Mesothelial cell of epicardium (in vitro differentiated cells): ENCODE results near the gene BAX. TPM values are rescaled to one million over a fixed set of nuclear protein-coding genes. Genes with fewer than 3 reads are reported as not detected.
A peak's percentile ranks its signal among the peaks of the same experiment; 100 is the strongest.
"Not testable (repeated sequence)": the region's sequence is repeated elsewhere in the genome, so short reads cannot be mapped to it uniquely, and the experiment has no call there.

Experiments used
- DNase-seq, 2 experiments: peaks; one replicate each; pipeline ENCODE4 v3.0.0; 2021; ENCODE audit warnings: low spot score in 2 of 2; ENCODE audit not compliant: unreplicated experiment in 2 of 2
- H3K27ac Mint-ChIP-seq: 2 replicates; pipeline ENCODE4 v1.8.0; 2021; ENCODE audit warnings: mixed read lengths
- H3K27me3 Mint-ChIP-seq: 2 replicates; pipeline ENCODE4 v1.8.0; 2021; ENCODE audit warnings: low read depth, mixed read lengths
- H3K36me3 Mint-ChIP-seq: 2 replicates; pipeline ENCODE4 v1.8.0; 2021; ENCODE audit warnings: mixed read lengths
- H3K4me1 Mint-ChIP-seq: 2 replicates; pipeline ENCODE4 v1.8.0; 2021; ENCODE audit warnings: mixed read lengths
- H3K4me3 Mint-ChIP-seq: 2 replicates; pipeline ENCODE4 v1.8.0; 2021; ENCODE audit warnings: mild to moderate bottlenecking, moderate library complexity, mixed read lengths
- H3K9me3 Mint-ChIP-seq: 2 replicates; pipeline ENCODE4 v1.8.0; 2021; ENCODE audit warnings: mixed read lengths
- CTCF ChIP-seq: fragments of 200-600 bp; sonication (generic); IDR thresholded peaks from one replicate; pipeline ENCODE4 v1.5.0; 2021; ENCODE audit warnings: antibody characterized with exemption; ENCODE audit not compliant: unreplicated experiment
- total RNA-seq: library from RNA; stranded (reverse); gene quantifications from 3 replicates; pipeline ENCODE4 v1.2.1, GENCODE V29; 2021

BAX gene
- total RNA-seq, 1 donor from 2014 or later, result 119 TPM

GRCh38 chr19:48913114-48913889 lies 41.4 kb upstream of the BAX start:
- no peak for TF ChIP-seq CTCF
- DNase-seq, result no peak
- Mint-ChIP-seq H3K27ac (no peak overlapping the region), H3K36me3 (peaks cover 36% of the 10 kb centered on the region), H3K4me3 (no peak overlapping the region), H3K27me3 (no peaks in the 10 kb centered on the region), H3K4me1 (no peaks in the 10 kb centered on the region), H3K9me3 (no peaks in the 10 kb centered on the region)

GRCh38 chr19:48914181-48914580 lies 40.5 kb upstream of the BAX start:
- Mint-ChIP-seq H3K9me3 (no peaks in the 10 kb centered on the region), H3K27me3 (no peaks in the 10 kb centered on the region), H3K4me3 (no peak overlapping the region), H3K36me3 (peaks cover 43% of the 10 kb centered on the region), H3K27ac (peak overlapping the region; percentile 39), H3K4me1 (no peaks in the 10 kb centered on the region)
- TF ChIP-seq CTCF, result no peak
- no peak for DNase-seq

- H3K9me3 Mint-ChIP-seq, result no peaks in the 10 kb centered on the region
- no peak overlapping the region for H3K4me3 Mint-ChIP-seq
- no peak overlapping the region for H3K27ac Mint-ChIP-seq
- DNase-seq, result no peak
- H3K4me1 Mint-ChIP-seq, result no peaks in the 10 kb centered on the region
- no peaks in the 10 kb centered on the region for H3K27me3 Mint-ChIP-seq
- TF ChIP-seq CTCF, result no peak
- H3K36me3 Mint-ChIP-seq, result peaks cover 36% of the 10 kb centered on the region
Measured at GRCh38 chr19:48915757-48916156, 38.9 kb upstream of the BAX start.

GRCh38 chr19:48918071-48918470 lies 36.6 kb upstream of the BAX start:
- Mint-ChIP-seq H3K27me3 (no peaks in the 10 kb centered on the region), H3K36me3 (peaks cover 26% of the 10 kb centered on the region), H3K4me3 (no peak overlapping the region), H3K27ac (no peak overlapping the region), H3K4me1 (no peaks in the 10 kb centered on the region), H3K9me3 (no peaks in the 10 kb centered on the region)
- no peak for DNase-seq
- no peak for TF ChIP-seq CTCF

- no peaks in the 10 kb centered on the region for H3K27me3 Mint-ChIP-seq
- no peak overlapping the region for H3K27ac Mint-ChIP-seq
- no peaks in the 10 kb centered on the region for H3K9me3 Mint-ChIP-seq
- H3K4me3 Mint-ChIP-seq, result no peak overlapping the region
- no peak for TF ChIP-seq CTCF
- no peaks in the 10 kb centered on the region for H3K4me1 Mint-ChIP-seq
- no peak for DNase-seq
- peaks cover 27% of the 10 kb centered on the region for H3K36me3 Mint-ChIP-seq
Measured at GRCh38 chr19:48918801-48919247, 35.9 kb upstream of the BAX start.

GRCh38 chr19:48919271-48919670 lies 35.4 kb upstream of the BAX start:
- H3K4me3 Mint-ChIP-seq, H3K4me1 Mint-ChIP-seq, H3K9me3 Mint-ChIP-seq, H3K27ac Mint-ChIP-seq, H3K27me3 Mint-ChIP-seq, DNase-seq: not testable (repeated sequence)
- peaks cover 24% of the 10 kb centered on the region for H3K36me3 Mint-ChIP-seq
